ENCODE measurements around the gene FGF5.

FGF5 gene

GRCh38 chr4:80336582-80336981 lies 70.1 kb downstream of the FGF5 start:
- DNase-seq (ENCODE audit: low read depth), result no peak

GRCh38 chr4:80340036-80340435 lies 73.6 kb downstream of the FGF5 start:
- no peak for DNase-seq (ENCODE audit: low read depth)

Data from T follicular helper cell (primary cell).